Fibroblast of lung (primary cell): ENCODE data around the gene GPR141.

Source experiments
- CTCF ChIP-seq, 2 donors: IDR thresholded peaks in 1 of 2; conservative IDR thresholded peaks in 1 of 2; 1 replicate in 1 of 2; 2 replicates in 1 of 2; pipeline ENCODE4 v1.5.1; 2011 to 2012; ENCODE audit warnings: low read length in 2 of 2, control low read depth in 1 of 2, inconsistent platforms in 1 of 2, low read depth in 1 of 2, mild to moderate bottlenecking in 1 of 2
- EZH2 ChIP-seq: IDR thresholded peaks from 2 replicates; pipeline ENCODE4 v1.5.1; 2012; ENCODE audit warnings: low read length, control low read depth, mild to moderate bottlenecking; ENCODE audit errors: missing control alignments

- no peak for TF ChIP-seq CTCF (conservative IDR thresholded peaks at IDR 0.05 in 1 of 2, IDR thresholded peaks at IDR 0.05 in 1 of 2; ENCODE audit: low read depth in 1 of 2, low read length in 2 of 2)
- TF ChIP-seq EZH2: no peak
These were observed 13.1 kb upstream of the GPR141 start for GRCh38 chr7:37670436-37670835.
